DND-41 (cell line): ENCODE measurements around the gene TTLL10.

Experiments used
- CTCF ChIP-seq: IDR thresholded peaks from 2 replicates; pipeline ENCODE4 v1.5.1; 2012; ENCODE audit warnings: borderline replicate concordance, low read length, moderate library complexity, mild to moderate bottlenecking; ENCODE audit not compliant: poor library complexity, severe bottlenecking; ENCODE audit errors: extremely low read depth
- EZH2 ChIP-seq: IDR thresholded peaks from 3 replicates; pipeline ENCODE4 v1.6.1; 2012; ENCODE audit warnings: borderline replicate concordance, low read depth, mild to moderate bottlenecking, moderate library complexity, low read length, inconsistent platforms; ENCODE audit not compliant: severe bottlenecking

GRCh38 chr1:1215881-1216605 is 42.4 kb downstream of the TTLL10 start:
- TF ChIP-seq CTCF (no peak), EZH2 (no peak)
